Smooth muscle cell of the brain vasculature (primary cell): ENCODE data around the gene ADAMTS17.
A peak's percentile ranks its signal among the peaks of the same experiment; 100 is the strongest.

Experiments
- DNase-seq: peaks from one replicate; pipeline ENCODE4 v3.0.0-alpha.2; 2012; ENCODE audit warnings: low read depth, low spot score

ADAMTS17 gene

GRCh38 chr15:100053474-100054121 is 288.2 kb downstream of the ADAMTS17 start:
- no peak for DNase-seq

GRCh38 chr15:100052716-100053473 is 288.9 kb downstream of the ADAMTS17 start:
- DNase-seq = no peak

GRCh38 chr15:100050877-100051786 is 290.6 kb downstream of the ADAMTS17 start:
- DNase-seq = no peak

GRCh38 chr15:100049936-100050876 is 291.6 kb downstream of the ADAMTS17 start:
- DNase-seq = no peak

GRCh38 chr15:100049483-100049882 is 292.3 kb downstream of the ADAMTS17 start:
- DNase-seq = no peak

- no peak for DNase-seq
Observed at GRCh38 chr15:100048736-100049135, 293.0 kb downstream of the ADAMTS17 start.

- no peak for DNase-seq
Observed at GRCh38 chr15:100043692-100044091, 298.1 kb downstream of the ADAMTS17 start.

GRCh38 chr15:100043068-100043641 is 298.6 kb downstream of the ADAMTS17 start:
- DNase-seq = peak; percentile 40

GRCh38 chr15:100042558-100042957 is 299.2 kb downstream of the ADAMTS17 start:
- no peak for DNase-seq

- no peak for DNase-seq
Observed at GRCh38 chr15:100041127-100041828, 300.5 kb downstream of the ADAMTS17 start.

GRCh38 chr15:100039994-100040393 is 301.8 kb downstream of the ADAMTS17 start:
- DNase-seq = no peak

- no peak for DNase-seq
Observed at GRCh38 chr15:100038736-100039135, 303.0 kb downstream of the ADAMTS17 start.

GRCh38 chr15:100037901-100038300 is 303.9 kb downstream of the ADAMTS17 start:
- DNase-seq = no peak

- DNase-seq = no peak
Observed at GRCh38 chr15:100036015-100036414, 305.8 kb downstream of the ADAMTS17 start.

GRCh38 chr15:100034191-100034590 is 307.6 kb downstream of the ADAMTS17 start:
- DNase-seq = no peak

- DNase-seq = no peak
Observed at GRCh38 chr15:100033140-100033857, 308.5 kb downstream of the ADAMTS17 start.

GRCh38 chr15:100032358-100033085 is 309.3 kb downstream of the ADAMTS17 start:
- DNase-seq = no peak

GRCh38 chr15:100031665-100032357 is 310.0 kb downstream of the ADAMTS17 start:
- no peak for DNase-seq
